DMS 273 treated with DMSO at 0.1 percent for 48 hours (cell line): ENCODE measurements around the gene ODF4.
"Not testable (repeated sequence)": the region's sequence is repeated elsewhere in the genome, so short reads cannot be mapped to it uniquely, and the experiment has no call there.

Experiments used
- DNase-seq: peaks from one replicate; lab custom pipeline; 2025; lab: John Stamatoyannopoulos, UW

The ODF4 gene

DNA sequence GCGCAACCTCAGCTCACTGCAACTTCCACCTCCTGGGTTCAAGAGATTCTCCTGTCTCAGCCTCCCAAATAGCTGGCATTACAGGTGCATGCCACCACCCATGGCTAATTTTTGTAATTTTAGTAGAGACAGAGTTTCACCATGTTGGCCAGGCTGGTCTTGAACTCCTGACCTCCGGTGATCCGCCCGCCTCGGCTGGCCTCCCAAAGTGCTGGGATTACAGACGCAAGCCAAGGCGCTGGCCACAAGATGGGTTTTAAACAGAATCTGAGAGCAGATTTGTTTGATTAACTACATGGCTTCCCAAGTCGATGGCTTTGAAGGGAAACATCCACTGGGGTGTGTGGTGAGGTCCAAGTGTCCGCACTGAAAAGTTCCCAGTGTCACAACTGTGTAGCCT lies 54.9 kb downstream of the ODF4 start:
- DNase-seq: not testable (repeated sequence)
